B cell (primary cell): Measurements from ENCODE around the gene CCBE1.

Source experiments
- EZH2 ChIP-seq: IDR thresholded peaks from 2 replicates; pipeline ENCODE4 v1.6.1; 2012; ENCODE audit warnings: borderline replicate concordance, low read depth, mild to moderate bottlenecking, moderate library complexity, low read length; ENCODE audit not compliant: insufficient read depth, poor library complexity, severe bottlenecking
- TF ChIP-seq, protein P1 (sequence below): fragments of 200-600 bp; IDR thresholded peaks from one replicate; pipeline ENCODE4 v1.8.0; 2022; ENCODE audit warnings: antibody characterized with exemption, mild to moderate bottlenecking

DNA sequence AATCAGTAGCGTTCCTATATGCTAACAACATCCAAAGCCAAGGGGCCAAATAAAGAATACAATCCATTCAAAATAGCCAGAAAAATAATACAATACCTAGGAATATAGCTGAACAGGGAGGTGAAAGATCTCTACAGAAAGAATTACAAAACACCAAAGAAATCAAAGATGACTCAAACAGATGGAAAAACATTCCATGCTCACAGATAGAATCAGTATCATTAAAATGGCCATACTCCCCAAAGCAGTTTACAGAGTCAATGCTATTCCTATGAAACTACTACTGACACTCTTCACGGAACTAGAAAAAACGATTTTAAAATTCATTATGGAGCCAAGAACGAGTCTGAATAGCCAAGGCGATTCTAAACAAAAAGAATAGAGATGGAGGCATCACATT lies 57.4 kb downstream of the CCBE1 start:
- TF ChIP-seq, protein P1, sequence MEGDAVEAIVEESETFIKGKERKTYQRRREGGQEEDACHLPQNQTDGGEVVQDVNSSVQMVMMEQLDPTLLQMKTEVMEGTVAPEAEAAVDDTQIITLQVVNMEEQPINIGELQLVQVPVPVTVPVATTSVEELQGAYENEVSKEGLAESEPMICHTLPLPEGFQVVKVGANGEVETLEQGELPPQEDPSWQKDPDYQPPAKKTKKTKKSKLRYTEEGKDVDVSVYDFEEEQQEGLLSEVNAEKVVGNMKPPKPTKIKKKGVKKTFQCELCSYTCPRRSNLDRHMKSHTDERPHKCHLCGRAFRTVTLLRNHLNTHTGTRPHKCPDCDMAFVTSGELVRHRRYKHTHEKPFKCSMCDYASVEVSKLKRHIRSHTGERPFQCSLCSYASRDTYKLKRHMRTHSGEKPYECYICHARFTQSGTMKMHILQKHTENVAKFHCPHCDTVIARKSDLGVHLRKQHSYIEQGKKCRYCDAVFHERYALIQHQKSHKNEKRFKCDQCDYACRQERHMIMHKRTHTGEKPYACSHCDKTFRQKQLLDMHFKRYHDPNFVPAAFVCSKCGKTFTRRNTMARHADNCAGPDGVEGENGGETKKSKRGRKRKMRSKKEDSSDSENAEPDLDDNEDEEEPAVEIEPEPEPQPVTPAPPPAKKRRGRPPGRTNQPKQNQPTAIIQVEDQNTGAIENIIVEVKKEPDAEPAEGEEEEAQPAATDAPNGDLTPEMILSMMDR: no peak
- no peak for TF ChIP-seq EZH2
